NCI-H1092 treated with DMSO at 0.1 percent for 48 hours (cell line): ENCODE measurements around the gene OR5AN1.
"Not testable (repeated sequence)": the region's sequence is repeated elsewhere in the genome, so short reads cannot be mapped to it uniquely, and the experiment has no call there.

ENCODE experiments used
- DNase-seq: peaks from one replicate; lab custom pipeline; 2025; lab: John Stamatoyannopoulos, UW

Gene OR5AN1

GRCh38 chr11:59358595-59358994 is at the start of gene OR5AN1:
OR5AN1 (plus strand) TSS chr11:59358895; CDS start chr11:59364459, 5,564 bp downstream.
- DNase-seq, result no peak

- DNase-seq, result no peak
Measured at GRCh38 chr11:59335001-59335400, 23.7 kb upstream of the OR5AN1 start.

GRCh38 chr11:59336176-59336575 is 22.5 kb upstream of the OR5AN1 start:
- no peak for DNase-seq

GRCh38 chr11:59336931-59337330 is 21.8 kb upstream of the OR5AN1 start:
- DNase-seq, result no peak

GRCh38 chr11:59349657-59350056 is 9.0 kb upstream of the OR5AN1 start:
- not testable (repeated sequence) for DNase-seq

GRCh38 chr11:59355226-59355625 is 3.5 kb upstream of the OR5AN1 start:
- no peak for DNase-seq

- no peak for DNase-seq
Measured at GRCh38 chr11:59356561-59356960, 2.1 kb upstream of the OR5AN1 start.

GRCh38 chr11:59358020-59358419 is 675 bp upstream of the OR5AN1 start:
- no peak for DNase-seq

GRCh38 chr11:59365232-59366018 is 6.7 kb downstream of the OR5AN1 start:
- no peak for DNase-seq

GRCh38 chr11:59368238-59369022 is 9.7 kb downstream of the OR5AN1 start:
- DNase-seq, result no peak

- DNase-seq, result not testable (repeated sequence)
Measured at GRCh38 chr11:59372324-59372723, 13.6 kb downstream of the OR5AN1 start.

- DNase-seq, result no peak
Measured at GRCh38 chr11:59380263-59381059, 21.8 kb downstream of the OR5AN1 start.

GRCh38 chr11:59394186-59394585 is 35.5 kb downstream of the OR5AN1 start:
- no peak for DNase-seq

- DNase-seq, result no peak
Measured at GRCh38 chr11:59400461-59401261, 42.0 kb downstream of the OR5AN1 start.

- DNase-seq, result no peak
Measured at GRCh38 chr11:59401262-59401552, 42.5 kb downstream of the OR5AN1 start.

GRCh38 chr11:59403546-59403945 is 44.9 kb downstream of the OR5AN1 start:
- no peak for DNase-seq

GRCh38 chr11:59413646-59414045 is 55.0 kb downstream of the OR5AN1 start:
- DNase-seq, result no peak

- DNase-seq, result no peak
Measured at GRCh38 chr11:59415111-59415510, 56.4 kb downstream of the OR5AN1 start.

GRCh38 chr11:59416613-59417012 is 57.9 kb downstream of the OR5AN1 start:
- no peak for DNase-seq

GRCh38 chr11:59417023-59417422 is 58.3 kb downstream of the OR5AN1 start:
- DNase-seq, result no peak

- no peak for DNase-seq
Measured at GRCh38 chr11:59418156-59418555, 59.5 kb downstream of the OR5AN1 start.
